WTC11 (cell line): Measurements from ENCODE around the gene PRKACB. TPM values are rescaled to one million over a fixed set of nuclear protein-coding genes. Genes with fewer than 3 reads are reported as not detected.
A peak's percentile ranks its signal among the peaks of the same experiment; 100 is the strongest.

Source experiments
- ATAC-seq: fragments of 200-7000 bp; cut with Tn5 transposase; 2 replicates; pipeline ENCODE4 v1.10.0; 2021; ENCODE audit warnings: mild to moderate bottlenecking, moderate library complexity
- Bru-seq: library from RNA; stranded (reverse); fragments of 400-500 nt; gene quantifications from one replicate; lab custom pipeline; 2021; lab: Mats Ljungman, UMichigan
- CTCF ChIA-PET: fragments of 300-600 bp; sonication (Branson Sonifier 250); formaldehyde crosslinking; loops from one replicate; lab custom pipeline; 2021; ENCODE audit warnings: antibody characterized with exemption; lab: Charles Lee
- POLR2A ChIA-PET: fragments of 350-600 bp; sonication (Branson Sonifier 250); formaldehyde crosslinking; loops from one replicate; lab custom pipeline; 2021; ENCODE audit warnings: antibody characterized with exemption; lab: Charles Lee
- DNase-seq: peaks from one replicate; pipeline ENCODE4 v3.0.0; 2021; ENCODE audit warnings: low spot score
- H3K27ac Mint-ChIP-seq: 2 replicates; pipeline ENCODE4 v1.8.0; 2021; ENCODE audit warnings: mixed read lengths
- H3K27me3 Mint-ChIP-seq: 2 replicates; pipeline ENCODE4 v1.8.0; 2021; ENCODE audit warnings: low read depth, mild to moderate bottlenecking, moderate library complexity, mixed read lengths
- H3K36me3 Mint-ChIP-seq: 2 replicates; pipeline ENCODE4 v1.8.0; 2021; ENCODE audit warnings: mixed read lengths
- H3K4me1 Mint-ChIP-seq: 2 replicates; pipeline ENCODE4 v1.8.0; 2022; ENCODE audit warnings: mixed read lengths
- H3K4me3 Mint-ChIP-seq: 2 replicates; pipeline ENCODE4 v1.8.0; 2021; ENCODE audit warnings: mild to moderate bottlenecking, moderate library complexity, mixed read lengths
- H3K9me3 Mint-ChIP-seq: 2 replicates; pipeline ENCODE4 v1.8.0; 2021; ENCODE audit warnings: mixed read lengths
- CREB1 ChIP-seq: sonication (generic); formaldehyde crosslinking; IDR thresholded peaks from 2 replicates; pipeline ENCODE4 v1.8.0; 2023; ENCODE audit warnings: mild to moderate bottlenecking, missing genetic modification reagents
- CREM ChIP-seq: sonication (generic); formaldehyde crosslinking; IDR thresholded peaks from 2 replicates; pipeline ENCODE4 v1.8.1; 2022; ENCODE audit warnings: mild to moderate bottlenecking, missing genetic modification reagents, moderate library complexity
- EMX1 ChIP-seq: fragments of 250-450 bp; sonication (Bioruptor Pico); IDR thresholded peaks from 2 replicates; pipeline ENCODE4 v1.8.0; 2021; ENCODE audit warnings: mild to moderate bottlenecking
- GTF2I ChIP-seq: fragments of 250-450 bp; sonication (Bioruptor Pico); conservative IDR thresholded peaks from 2 replicates; pipeline ENCODE4 v1.4.0; 2021; ENCODE audit warnings: mild to moderate bottlenecking
- NFE2L1 ChIP-seq: sonication (generic); formaldehyde crosslinking; IDR thresholded peaks from 2 replicates; pipeline ENCODE4 v1.8.1; 2023; ENCODE audit warnings: missing genetic modification reagents
- NR3C1 ChIP-seq: sonication (generic); formaldehyde crosslinking; conservative IDR thresholded peaks from 2 replicates; pipeline ENCODE4 v1.8.1; 2023; ENCODE audit warnings: low read depth, mild to moderate bottlenecking, missing genetic modification reagents
- ZBTB21 ChIP-seq: sonication (generic); formaldehyde crosslinking; IDR thresholded peaks from 2 replicates; pipeline ENCODE4 v1.8.1; 2023; ENCODE audit warnings: mild to moderate bottlenecking, missing genetic modification reagents, borderline replicate concordance
- ZNF121 ChIP-seq: sonication (generic); formaldehyde crosslinking; IDR thresholded peaks from 2 replicates; pipeline ENCODE4 v1.8.0; 2023; ENCODE audit warnings: missing genetic modification reagents
- ZNF317 ChIP-seq: sonication (generic); formaldehyde crosslinking; IDR thresholded peaks from 2 replicates; pipeline ENCODE4 v1.8.1; 2023; ENCODE audit warnings: low read depth, mild to moderate bottlenecking, moderate library complexity, missing genetic modification reagents, borderline replicate concordance
- long read RNA-seq, 3 experiments: library from RNA in 1 of 3; library from capped mRNA in 1 of 3; library from polyadenylated mRNA in 1 of 3; unstranded in 2 of 3; stranded (forward) in 1 of 3; transcript quantifications; one replicate each; pipeline ENCODE4 v2.0.0, GENCODE V29; 2021
- total RNA-seq: library from RNA; stranded (reverse); gene quantifications from 3 replicates; pipeline ENCODE4 v1.2.3, GENCODE V29; 2021
- TF ChIP-seq, protein P1 (sequence below): sonication (generic); formaldehyde crosslinking; conservative IDR thresholded peaks from 2 replicates; pipeline ENCODE4 v1.8.1; 2023; ENCODE audit warnings: mild to moderate bottlenecking, low read depth, missing genetic modification reagents, moderate library complexity
- TF ChIP-seq, protein P2 (sequence below): sonication (generic); formaldehyde crosslinking; conservative IDR thresholded peaks from 2 replicates; pipeline ENCODE4 v1.8.1; 2022; ENCODE audit warnings: mild to moderate bottlenecking, missing genetic modification reagents
- TF ChIP-seq, protein P3 (sequence below): fragments of 250-450 bp; sonication (Bioruptor Pico); IDR thresholded peaks from 2 replicates; pipeline ENCODE4 v1.9.0; 2021; ENCODE audit warnings: mild to moderate bottlenecking
- TF ChIP-seq, protein P4 (sequence below): sonication (generic); formaldehyde crosslinking; IDR thresholded peaks from 2 replicates; pipeline ENCODE4 v1.8.1; 2022; ENCODE audit warnings: low read depth, mild to moderate bottlenecking, moderate library complexity, missing genetic modification reagents, borderline replicate concordance
- TF ChIP-seq, protein P5 (sequence below): fragments of 250-450 bp; sonication (Bioruptor Pico); IDR thresholded peaks from 2 replicates; pipeline ENCODE4 v1.9.0; 2021; ENCODE audit warnings: mild to moderate bottlenecking, borderline replicate concordance

PRKACB gene
- 16.8 to 19.2 TPM (median 18.4 TPM) in 3 replicates for total RNA-seq
- percentile 76 among the genes with signal in this experiment for Bru-seq, nascent RNA
- long read RNA-seq, experiment 1, full-length matches to known transcripts: 73 of 96 reads
- long read RNA-seq, experiment 1, partial matches to known transcripts: 12 of 96 reads
- long read RNA-seq, experiment 1, other reads (novel, unspliced or antisense): 11 of 96 reads
- long read RNA-seq, experiment 2, full-length matches to known transcripts: 16 of 42 reads
- long read RNA-seq, experiment 2, partial matches to known transcripts: 3 of 42 reads
- long read RNA-seq, experiment 2, other reads (novel, unspliced or antisense): 23 of 42 reads
- long read RNA-seq, experiment 3, full-length matches to known transcripts: 2 of 4 reads
- long read RNA-seq, experiment 3, partial matches to known transcripts: 1 of 4 reads
- long read RNA-seq, experiment 3, other reads (novel, unspliced or antisense): 1 of 4 reads

DNA sequence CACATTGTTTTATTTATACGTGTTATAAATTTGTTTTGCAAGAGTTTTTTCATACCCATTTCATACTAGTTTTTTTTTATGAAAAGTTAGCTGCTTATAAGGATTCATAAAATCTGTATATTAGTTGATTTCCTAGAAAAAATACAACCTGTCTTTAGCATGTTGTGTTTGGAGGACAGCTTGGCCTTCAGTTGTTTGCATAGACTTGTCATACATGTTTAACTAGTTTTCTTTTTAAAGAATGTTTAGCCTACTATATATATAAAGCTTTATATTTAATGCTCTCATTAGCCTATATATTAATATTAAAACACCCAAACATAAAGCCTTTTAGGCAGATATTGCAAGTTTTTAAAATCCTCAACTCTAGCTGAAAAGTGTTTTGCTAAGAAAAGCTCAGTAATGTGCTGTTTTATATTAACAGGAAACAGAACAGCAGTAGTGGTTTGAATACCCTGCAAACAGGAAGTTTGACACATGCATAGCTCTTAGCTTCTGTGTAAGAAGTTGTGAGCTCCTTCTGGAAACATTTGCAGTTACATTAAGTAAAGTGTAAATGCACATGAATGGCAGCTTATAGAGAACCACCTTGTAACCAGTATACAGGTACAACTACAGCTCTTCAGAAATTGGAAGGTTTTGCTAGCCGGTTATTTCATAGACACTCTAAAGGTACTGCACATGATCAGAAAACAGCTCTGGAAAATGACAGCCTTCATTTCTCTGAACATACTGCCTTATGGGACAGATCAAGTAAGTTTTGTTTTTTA lies at the start of gene PRKACB:
TSS of gene PRKACB (plus strand) at position 476 of the 770 bp plus-strand sequence. CDS start at position 567, 91 bp downstream.
- peak; percentile 18; the same call in 1 of the 2 replicates for ATAC-seq
- Mint-ChIP-seq H3K27me3 (no peaks in the 10 kb centered on the region), H3K4me3 (no peak within 1 kb of the TSS), H3K4me1 (peaks cover 5% of the 10 kb centered on the region), H3K27ac (0 out of 2 replicates have a peak within 1 kb of the TSS, but pooled peaks have one; percentile 70), H3K36me3 (no peaks in the 10 kb centered on the region), H3K9me3 (peaks cover 4% of the 10 kb centered on the region)
- ChIA-PET CTCF (interaction anchor here (1.0 kb wide), 1 partner anchor 461 kb away, joined by 3 read pairs; no protein-coding TSS in a partner anchor), POLR2A (no interaction called here)
- DNase-seq: no peak
- TF ChIP-seq, protein P1, sequence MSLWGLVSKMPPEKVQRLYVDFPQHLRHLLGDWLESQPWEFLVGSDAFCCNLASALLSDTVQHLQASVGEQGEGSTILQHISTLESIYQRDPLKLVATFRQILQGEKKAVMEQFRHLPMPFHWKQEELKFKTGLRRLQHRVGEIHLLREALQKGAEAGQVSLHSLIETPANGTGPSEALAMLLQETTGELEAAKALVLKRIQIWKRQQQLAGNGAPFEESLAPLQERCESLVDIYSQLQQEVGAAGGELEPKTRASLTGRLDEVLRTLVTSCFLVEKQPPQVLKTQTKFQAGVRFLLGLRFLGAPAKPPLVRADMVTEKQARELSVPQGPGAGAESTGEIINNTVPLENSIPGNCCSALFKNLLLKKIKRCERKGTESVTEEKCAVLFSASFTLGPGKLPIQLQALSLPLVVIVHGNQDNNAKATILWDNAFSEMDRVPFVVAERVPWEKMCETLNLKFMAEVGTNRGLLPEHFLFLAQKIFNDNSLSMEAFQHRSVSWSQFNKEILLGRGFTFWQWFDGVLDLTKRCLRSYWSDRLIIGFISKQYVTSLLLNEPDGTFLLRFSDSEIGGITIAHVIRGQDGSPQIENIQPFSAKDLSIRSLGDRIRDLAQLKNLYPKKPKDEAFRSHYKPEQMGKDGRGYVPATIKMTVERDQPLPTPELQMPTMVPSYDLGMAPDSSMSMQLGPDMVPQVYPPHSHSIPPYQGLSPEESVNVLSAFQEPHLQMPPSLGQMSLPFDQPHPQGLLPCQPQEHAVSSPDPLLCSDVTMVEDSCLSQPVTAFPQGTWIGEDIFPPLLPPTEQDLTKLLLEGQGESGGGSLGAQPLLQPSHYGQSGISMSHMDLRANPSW: no peak
- TF ChIP-seq, protein P2, sequence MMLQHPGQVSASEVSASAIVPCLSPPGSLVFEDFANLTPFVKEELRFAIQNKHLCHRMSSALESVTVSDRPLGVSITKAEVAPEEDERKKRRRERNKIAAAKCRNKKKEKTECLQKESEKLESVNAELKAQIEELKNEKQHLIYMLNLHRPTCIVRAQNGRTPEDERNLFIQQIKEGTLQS: no peak
- TF ChIP-seq, protein P3, sequence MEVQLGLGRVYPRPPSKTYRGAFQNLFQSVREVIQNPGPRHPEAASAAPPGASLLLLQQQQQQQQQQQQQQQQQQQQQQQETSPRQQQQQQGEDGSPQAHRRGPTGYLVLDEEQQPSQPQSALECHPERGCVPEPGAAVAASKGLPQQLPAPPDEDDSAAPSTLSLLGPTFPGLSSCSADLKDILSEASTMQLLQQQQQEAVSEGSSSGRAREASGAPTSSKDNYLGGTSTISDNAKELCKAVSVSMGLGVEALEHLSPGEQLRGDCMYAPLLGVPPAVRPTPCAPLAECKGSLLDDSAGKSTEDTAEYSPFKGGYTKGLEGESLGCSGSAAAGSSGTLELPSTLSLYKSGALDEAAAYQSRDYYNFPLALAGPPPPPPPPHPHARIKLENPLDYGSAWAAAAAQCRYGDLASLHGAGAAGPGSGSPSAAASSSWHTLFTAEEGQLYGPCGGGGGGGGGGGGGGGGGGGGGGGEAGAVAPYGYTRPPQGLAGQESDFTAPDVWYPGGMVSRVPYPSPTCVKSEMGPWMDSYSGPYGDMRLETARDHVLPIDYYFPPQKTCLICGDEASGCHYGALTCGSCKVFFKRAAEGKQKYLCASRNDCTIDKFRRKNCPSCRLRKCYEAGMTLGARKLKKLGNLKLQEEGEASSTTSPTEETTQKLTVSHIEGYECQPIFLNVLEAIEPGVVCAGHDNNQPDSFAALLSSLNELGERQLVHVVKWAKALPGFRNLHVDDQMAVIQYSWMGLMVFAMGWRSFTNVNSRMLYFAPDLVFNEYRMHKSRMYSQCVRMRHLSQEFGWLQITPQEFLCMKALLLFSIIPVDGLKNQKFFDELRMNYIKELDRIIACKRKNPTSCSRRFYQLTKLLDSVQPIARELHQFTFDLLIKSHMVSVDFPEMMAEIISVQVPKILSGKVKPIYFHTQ (CRISPR knock-in tag): no peak
- TF ChIP-seq, protein P4, sequence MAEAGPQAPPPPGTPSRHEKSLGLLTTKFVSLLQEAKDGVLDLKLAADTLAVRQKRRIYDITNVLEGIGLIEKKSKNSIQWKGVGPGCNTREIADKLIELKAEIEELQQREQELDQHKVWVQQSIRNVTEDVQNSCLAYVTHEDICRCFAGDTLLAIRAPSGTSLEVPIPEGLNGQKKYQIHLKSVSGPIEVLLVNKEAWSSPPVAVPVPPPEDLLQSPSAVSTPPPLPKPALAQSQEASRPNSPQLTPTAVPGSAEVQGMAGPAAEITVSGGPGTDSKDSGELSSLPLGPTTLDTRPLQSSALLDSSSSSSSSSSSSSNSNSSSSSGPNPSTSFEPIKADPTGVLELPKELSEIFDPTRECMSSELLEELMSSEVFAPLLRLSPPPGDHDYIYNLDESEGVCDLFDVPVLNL (CRISPR knock-in tag): no peak
- TF ChIP-seq CREM (CRISPR knock-in tag): no peak
- TF ChIP-seq EMX1 (CRISPR knock-in tag): no peak
- TF ChIP-seq NFE2L1 (CRISPR knock-in tag): no peak

DNA sequence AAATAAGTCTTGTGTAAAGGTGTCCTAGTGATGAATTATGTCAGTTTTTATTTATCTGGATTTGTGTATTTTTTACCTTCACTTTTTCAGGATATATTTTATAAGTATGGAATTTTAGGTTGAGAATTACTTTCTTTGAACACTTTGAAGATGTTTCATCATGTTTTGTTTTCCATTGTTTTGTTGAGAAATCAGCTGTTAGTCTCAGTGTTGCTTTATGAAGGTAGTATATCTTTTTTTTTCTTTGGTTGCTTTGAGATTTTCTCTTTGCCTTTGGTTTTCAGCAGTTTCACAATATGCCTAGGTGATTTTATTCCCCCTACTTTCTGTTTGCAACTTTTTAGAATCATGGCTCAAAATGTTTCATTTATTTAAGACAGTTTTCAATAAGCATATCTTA lies 48.8 kb upstream of the PRKACB start:
- POLR2A ChIA-PET: no interaction called here
- Mint-ChIP-seq H3K4me3 (no peak overlapping the region), H3K9me3 (peaks cover 29% of the 10 kb centered on the region), H3K36me3 (peaks cover 16% of the 10 kb centered on the region), H3K27ac (no peak overlapping the region), H3K27me3 (no peaks in the 10 kb centered on the region), H3K4me1 (peaks cover 4% of the 10 kb centered on the region; the same call in 1 of the 2 replicates)
- no peak for ATAC-seq
- no peak for DNase-seq
- CTCF ChIA-PET: interaction anchor here (0.6 kb wide), 1 partner anchor 25 kb away, joined by 5 read pairs; no protein-coding TSS in a partner anchor
- no peak for TF ChIP-seq ZNF121 (CRISPR knock-in tag)
- no peak for TF ChIP-seq GTF2I (CRISPR knock-in tag)
- peak; percentile 69; the same call in 1 of the 2 replicates for TF ChIP-seq ZNF317 (CRISPR knock-in tag)

DNA sequence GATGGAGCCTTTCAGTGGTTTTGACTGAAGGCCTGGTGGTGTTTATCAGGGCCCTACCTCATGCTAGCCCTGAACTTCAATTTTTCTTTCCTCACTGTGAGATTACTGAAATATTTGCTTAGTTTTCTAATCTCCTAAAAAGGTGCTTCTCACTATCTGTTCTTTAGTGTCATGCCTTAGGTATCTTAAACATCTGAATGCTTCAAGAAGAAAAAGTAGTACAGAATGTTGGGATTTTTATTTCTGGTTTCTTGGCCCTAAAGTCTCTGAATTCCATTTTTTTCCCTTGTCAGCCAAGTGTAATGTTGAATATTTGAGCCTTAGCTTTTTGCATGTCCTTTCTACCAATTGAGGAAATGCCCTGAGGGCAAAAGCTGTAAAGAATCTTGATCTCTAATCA lies 47.9 kb upstream of the PRKACB start:
- ATAC-seq: no peak
- no peak overlapping the region for H3K27ac Mint-ChIP-seq
- peaks cover 29% of the 10 kb centered on the region for H3K9me3 Mint-ChIP-seq
- H3K36me3 Mint-ChIP-seq: peaks cover 16% of the 10 kb centered on the region
- DNase-seq: no peak
- H3K4me1 Mint-ChIP-seq: peaks cover 4% of the 10 kb centered on the region; the same call in 1 of the 2 replicates
- H3K4me3 Mint-ChIP-seq: no peak overlapping the region
- no peaks in the 10 kb centered on the region for H3K27me3 Mint-ChIP-seq
- ChIA-PET CTCF (no interaction called here), POLR2A (no interaction called here)
- TF ChIP-seq, protein P5, sequence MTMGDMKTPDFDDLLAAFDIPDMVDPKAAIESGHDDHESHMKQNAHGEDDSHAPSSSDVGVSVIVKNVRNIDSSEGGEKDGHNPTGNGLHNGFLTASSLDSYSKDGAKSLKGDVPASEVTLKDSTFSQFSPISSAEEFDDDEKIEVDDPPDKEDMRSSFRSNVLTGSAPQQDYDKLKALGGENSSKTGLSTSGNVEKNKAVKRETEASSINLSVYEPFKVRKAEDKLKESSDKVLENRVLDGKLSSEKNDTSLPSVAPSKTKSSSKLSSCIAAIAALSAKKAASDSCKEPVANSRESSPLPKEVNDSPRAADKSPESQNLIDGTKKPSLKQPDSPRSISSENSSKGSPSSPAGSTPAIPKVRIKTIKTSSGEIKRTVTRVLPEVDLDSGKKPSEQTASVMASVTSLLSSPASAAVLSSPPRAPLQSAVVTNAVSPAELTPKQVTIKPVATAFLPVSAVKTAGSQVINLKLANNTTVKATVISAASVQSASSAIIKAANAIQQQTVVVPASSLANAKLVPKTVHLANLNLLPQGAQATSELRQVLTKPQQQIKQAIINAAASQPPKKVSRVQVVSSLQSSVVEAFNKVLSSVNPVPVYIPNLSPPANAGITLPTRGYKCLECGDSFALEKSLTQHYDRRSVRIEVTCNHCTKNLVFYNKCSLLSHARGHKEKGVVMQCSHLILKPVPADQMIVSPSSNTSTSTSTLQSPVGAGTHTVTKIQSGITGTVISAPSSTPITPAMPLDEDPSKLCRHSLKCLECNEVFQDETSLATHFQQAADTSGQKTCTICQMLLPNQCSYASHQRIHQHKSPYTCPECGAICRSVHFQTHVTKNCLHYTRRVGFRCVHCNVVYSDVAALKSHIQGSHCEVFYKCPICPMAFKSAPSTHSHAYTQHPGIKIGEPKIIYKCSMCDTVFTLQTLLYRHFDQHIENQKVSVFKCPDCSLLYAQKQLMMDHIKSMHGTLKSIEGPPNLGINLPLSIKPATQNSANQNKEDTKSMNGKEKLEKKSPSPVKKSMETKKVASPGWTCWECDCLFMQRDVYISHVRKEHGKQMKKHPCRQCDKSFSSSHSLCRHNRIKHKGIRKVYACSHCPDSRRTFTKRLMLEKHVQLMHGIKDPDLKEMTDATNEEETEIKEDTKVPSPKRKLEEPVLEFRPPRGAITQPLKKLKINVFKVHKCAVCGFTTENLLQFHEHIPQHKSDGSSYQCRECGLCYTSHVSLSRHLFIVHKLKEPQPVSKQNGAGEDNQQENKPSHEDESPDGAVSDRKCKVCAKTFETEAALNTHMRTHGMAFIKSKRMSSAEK (CRISPR knock-in tag): no peak
- TF ChIP-seq NR3C1 (no peak), ZBTB21 (CRISPR knock-in tag) (no peak), CREB1 (CRISPR knock-in tag) (no peak)
